Measurements from ENCODE around the gene PDLIM5.

PDLIM5 gene

GRCh38 chr4:94551643-94552564, 100.2 kb downstream of the PDLIM5 start:
- TF ChIP-seq TAF1 (IDR thresholded peaks at IDR 0.05; ENCODE audit: low read depth) (no peak), EGR1 (IDR thresholded peaks at IDR 0.05) (no peak), EP300 (IDR thresholded peaks at IDR 0.05; ENCODE audit: borderline replicate concordance) (no peak), RAD21 (IDR thresholded peaks at IDR 0.05; ENCODE audit: low read depth) (no peak), FOXM1 (IDR thresholded peaks at IDR 0.05; ENCODE audit: borderline replicate concordance, low read depth) (no peak), TEAD4 (IDR thresholded peaks at IDR 0.05) (no peak), MAX (IDR thresholded peaks at IDR 0.05) (no peak)

- TF ChIP-seq YY1 (IDR thresholded peaks at IDR 0.05; ENCODE audit: low read depth) (no peak), CREB1 (IDR thresholded peaks at IDR 0.05; ENCODE audit: low read depth) (no peak), USF1 (IDR thresholded peaks at IDR 0.05) (no peak), TEAD4 (IDR thresholded peaks at IDR 0.05) (no peak), ZBTB7A (IDR thresholded peaks at IDR 0.05; ENCODE audit: low read depth) (no peak)
Observed at GRCh38 chr4:94558392-94558904, 106.7 kb downstream of the PDLIM5 start.

- TF ChIP-seq MAX (IDR thresholded peaks at IDR 0.05), result no peak
- no peak for TF ChIP-seq YY1 (IDR thresholded peaks at IDR 0.05; ENCODE audit: low read depth)
- no peak for TF ChIP-seq TAF1 (IDR thresholded peaks at IDR 0.05; ENCODE audit: low read depth)
- TF ChIP-seq TCF12 (IDR thresholded peaks at IDR 0.05; ENCODE audit: low read depth), result no peak
- TF ChIP-seq TEAD4 (IDR thresholded peaks at IDR 0.05), result no peak
- no peak for TF ChIP-seq EGR1 (IDR thresholded peaks at IDR 0.05)
- TF ChIP-seq REST (IDR thresholded peaks at IDR 0.05; ENCODE audit: low read depth), result no peak
- no peak for TF ChIP-seq FOXM1 (IDR thresholded peaks at IDR 0.05; ENCODE audit: borderline replicate concordance, low read depth)
- no peak for TF ChIP-seq NFIC (IDR thresholded peaks at IDR 0.05)
- no peak for TF ChIP-seq RAD21 (IDR thresholded peaks at IDR 0.05; ENCODE audit: low read depth)
- TF ChIP-seq EP300 (IDR thresholded peaks at IDR 0.05; ENCODE audit: borderline replicate concordance), result no peak
- no peak for TF ChIP-seq CREB1 (IDR thresholded peaks at IDR 0.05; ENCODE audit: low read depth)
- no peak for TF ChIP-seq USF1 (IDR thresholded peaks at IDR 0.05)
- no peak for TF ChIP-seq CEBPB (IDR thresholded peaks at IDR 0.05)
- no peak for TF ChIP-seq ZBTB7A (IDR thresholded peaks at IDR 0.05; ENCODE audit: low read depth)
Observed at GRCh38 chr4:94559351-94559806, 107.6 kb downstream of the PDLIM5 start.

GRCh38 chr4:94561249-94562024, 109.7 kb downstream of the PDLIM5 start:
- TF ChIP-seq YY1 (IDR thresholded peaks at IDR 0.05; ENCODE audit: low read depth), result no peak
- TF ChIP-seq CEBPB (IDR thresholded peaks at IDR 0.05), result no peak
- no peak for TF ChIP-seq EGR1 (IDR thresholded peaks at IDR 0.05)
- no peak for TF ChIP-seq TAF1 (IDR thresholded peaks at IDR 0.05; ENCODE audit: low read depth)
- TF ChIP-seq REST (IDR thresholded peaks at IDR 0.05; ENCODE audit: low read depth), result no peak
- TF ChIP-seq CREB1 (IDR thresholded peaks at IDR 0.05; ENCODE audit: low read depth), result no peak
- TF ChIP-seq USF1 (IDR thresholded peaks at IDR 0.05), result no peak
- no peak for TF ChIP-seq MAX (IDR thresholded peaks at IDR 0.05)
- TF ChIP-seq FOXM1 (IDR thresholded peaks at IDR 0.05; ENCODE audit: borderline replicate concordance, low read depth), result no peak
- no peak for TF ChIP-seq RAD21 (IDR thresholded peaks at IDR 0.05; ENCODE audit: low read depth)
- no peak for TF ChIP-seq ZBTB7A (IDR thresholded peaks at IDR 0.05; ENCODE audit: low read depth)
- TF ChIP-seq NFIC (IDR thresholded peaks at IDR 0.05), result no peak
- TF ChIP-seq TCF12 (IDR thresholded peaks at IDR 0.05; ENCODE audit: low read depth), result no peak
- TF ChIP-seq EP300 (IDR thresholded peaks at IDR 0.05; ENCODE audit: borderline replicate concordance), result no peak
- TF ChIP-seq TEAD4 (IDR thresholded peaks at IDR 0.05), result no peak
